Measurements from ENCODE around the gene DMPK. TPM values are rescaled to one million over a fixed set of nuclear protein-coding genes. Genes with fewer than 3 reads are reported as not detected.
A peak's percentile ranks its signal among the peaks of the same experiment; 100 is the strongest.
"Not testable (repeated sequence)": the region's sequence is repeated elsewhere in the genome, so short reads cannot be mapped to it uniquely, and the experiment has no call there.

The DMPK gene
- total RNA-seq, 6 experiments from 2014 or later = 85.5 to 144 (median 102) TPM

GRCh38 chr19:45730368-45731288, 51.7 kb downstream of the DMPK start, which contains the start of gene FBXO46:
Gene FBXO46 (minus strand): TSS chr19:45730896. CDS start chr19:45713495, 17,401 bp downstream.
- Mint-ChIP-seq H3K9me3 (no peaks in the 10 kb centered on the region), H3K27ac (peak within 1 kb of the TSS; percentile 70), H3K4me1 (ENCODE audit: low read depth) (peaks cover 16% of the 10 kb centered on the region), H3K36me3 (ENCODE audit: low read depth) (peaks cover 6% of the 10 kb centered on the region; the same call in 1 of the 2 replicates), H3K4me3 (peak within 1 kb of the TSS; percentile 97), H3K27me3 (ENCODE audit: insufficient read depth) (peaks cover 2% of the 10 kb centered on the region; the same call in 1 of the 2 replicates)
- peak; percentile 22 for TF ChIP-seq CTCF (IDR thresholded peaks at IDR 0.05)
- DNase-seq = peak; percentile 98

GRCh38 chr19:45729800-45730290, 52.4 kb downstream of the DMPK start:
- TF ChIP-seq CTCF (IDR thresholded peaks at IDR 0.05) = no peak
- peak overlapping the region; percentile 70 for H3K27ac Mint-ChIP-seq
- peak overlapping the region; percentile 97 for H3K4me3 Mint-ChIP-seq
- H3K4me1 Mint-ChIP-seq (ENCODE audit: low read depth) = peaks cover 16% of the 10 kb centered on the region
- peaks cover 6% of the 10 kb centered on the region; the same call in 1 of the 2 replicates for H3K36me3 Mint-ChIP-seq (ENCODE audit: low read depth)
- DNase-seq = no peak
- H3K27me3 Mint-ChIP-seq (ENCODE audit: insufficient read depth) = peaks cover 2% of the 10 kb centered on the region; the same call in 1 of the 2 replicates
- H3K9me3 Mint-ChIP-seq = no peaks in the 10 kb centered on the region

- not testable (repeated sequence) for H3K4me3 Mint-ChIP-seq
- peaks cover 24% of the 10 kb centered on the region for H3K4me1 Mint-ChIP-seq (ENCODE audit: low read depth)
Observed at GRCh38 chr19:45728683-45729082, 53.6 kb downstream of the DMPK start.

GRCh38 chr19:45720065-45720464, 62.2 kb downstream of the DMPK start:
- not testable (repeated sequence) for H3K4me3 Mint-ChIP-seq; H3K27me3 Mint-ChIP-seq (ENCODE audit: insufficient read depth); DNase-seq; H3K9me3 Mint-ChIP-seq; H3K27ac Mint-ChIP-seq
- Mint-ChIP-seq H3K4me1 (ENCODE audit: low read depth) (peaks cover 58% of the 10 kb centered on the region), H3K36me3 (ENCODE audit: low read depth) (peaks cover 15% of the 10 kb centered on the region)

More at GRCh38 chr19:45728683-45729082, 53.6 kb downstream of the DMPK start:
- H3K36me3 Mint-ChIP-seq (ENCODE audit: low read depth); H3K27ac Mint-ChIP-seq; DNase-seq; H3K9me3 Mint-ChIP-seq; H3K27me3 Mint-ChIP-seq (ENCODE audit: insufficient read depth): not testable (repeated sequence)

Other genes with a start within 250 kb of the DMPK start
- 10 to 100 TPM; 13.3 to 15.5 (median 14.3) TPM for gene OPA3, start 197.7 kb downstream of the DMPK start, total RNA-seq (2021; fragmentation: NEBNext Ultra II Directional; extraction: Animal tissue kit (Norgen Biotek cat#: 25700))
- 10 to 100 TPM in 4 of 6 experiments, 1 to 10 TPM in 2; 3.7 to 16.8 (median 13.3) TPM for gene GPR4, start 180.3 kb downstream of the DMPK start, total RNA-seq (2021; fragmentation: NEBNext Ultra II Directional; extraction: Animal tissue kit (Norgen Biotek cat#: 25700))
- gene EML2, start 143.1 kb downstream of the DMPK start, total RNA-seq (2021; fragmentation: NEBNext Ultra II Directional; extraction: Animal tissue kit (Norgen Biotek cat#: 25700)) = 10 to 100 TPM; 57.8 to 71.2 (median 64.7) TPM
- gene GIPR, start 114.3 kb downstream of the DMPK start, total RNA-seq (2021; fragmentation: NEBNext Ultra II Directional; extraction: Animal tissue kit (Norgen Biotek cat#: 25700)) = 1 to 10 TPM in 1 of 6 experiments, under 1 TPM in 5; 0.31 to 1.1 (median 0.68) TPM
- gene SNRPD2, start 90.5 kb downstream of the DMPK start, total RNA-seq (2021; fragmentation: NEBNext Ultra II Directional; extraction: Animal tissue kit (Norgen Biotek cat#: 25700)) = 100 to 1,000 TPM; 470 to 573 (median 517) TPM
- gene QPCTL, start 89.8 kb downstream of the DMPK start, total RNA-seq (2021; fragmentation: NEBNext Ultra II Directional; extraction: Animal tissue kit (Norgen Biotek cat#: 25700)) = 10 to 100 TPM; 17.6 to 31.5 (median 19.9) TPM
- gene FBXO46, start 51.6 kb downstream of the DMPK start, total RNA-seq (2021; fragmentation: NEBNext Ultra II Directional; extraction: Animal tissue kit (Norgen Biotek cat#: 25700)) = 10 to 100 TPM in 4 of 6 experiments, 1 to 10 TPM in 2; 8.4 to 14.5 (median 11.0) TPM
- gene MEIOSIN, start 49.1 kb downstream of the DMPK start, total RNA-seq (2021; fragmentation: NEBNext Ultra II Directional; extraction: Animal tissue kit (Norgen Biotek cat#: 25700)) = not detected
- gene SIX5, start 13.2 kb downstream of the DMPK start, total RNA-seq (2021; fragmentation: NEBNext Ultra II Directional; extraction: Animal tissue kit (Norgen Biotek cat#: 25700)) = 10 to 100 TPM; 14.0 to 15.1 (median 14.4) TPM
- gene DMWD, start 10.4 kb upstream of the DMPK start, total RNA-seq (2021; fragmentation: NEBNext Ultra II Directional; extraction: Animal tissue kit (Norgen Biotek cat#: 25700)) = 10 to 100 TPM; 53.4 to 63.2 (median 55.3) TPM
- gene RSPH6A, start 32.8 kb upstream of the DMPK start, total RNA-seq (2021; fragmentation: NEBNext Ultra II Directional; extraction: Animal tissue kit (Norgen Biotek cat#: 25700)) = under 1 TPM in 1 of 6 experiments, not detected in 5; 0.07 TPM
- 10 to 100 TPM; 59.6 to 74.8 (median 66.0) TPM for gene SYMPK, start 80.7 kb upstream of the DMPK start, total RNA-seq (2021; fragmentation: NEBNext Ultra II Directional; extraction: Animal tissue kit (Norgen Biotek cat#: 25700))
- gene FOXA3, start 81.8 kb upstream of the DMPK start, total RNA-seq (2021; fragmentation: NEBNext Ultra II Directional; extraction: Animal tissue kit (Norgen Biotek cat#: 25700)) = not detected
- gene IRF2BP1, start 103.7 kb upstream of the DMPK start, total RNA-seq (2021; fragmentation: NEBNext Ultra II Directional; extraction: Animal tissue kit (Norgen Biotek cat#: 25700)) = 10 to 100 TPM; 19.3 to 25.0 (median 21.8) TPM
- gene MYPOP, start 120.1 kb upstream of the DMPK start, total RNA-seq (2021; fragmentation: NEBNext Ultra II Directional; extraction: Animal tissue kit (Norgen Biotek cat#: 25700)) = 10 to 100 TPM; 10.2 to 11.2 (median 10.5) TPM
- not detected for gene NANOS2, start 132.3 kb upstream of the DMPK start, total RNA-seq (2021; fragmentation: NEBNext Ultra II Directional; extraction: Animal tissue kit (Norgen Biotek cat#: 25700))
- under 1 TPM in 4 of 6 experiments, not detected in 2; 0.03 to 0.14 (median 0.10) TPM for gene NOVA2, start 191.4 kb upstream of the DMPK start, total RNA-seq (2021; fragmentation: NEBNext Ultra II Directional; extraction: Animal tissue kit (Norgen Biotek cat#: 25700))
- 10 to 100 TPM in 3 of 6 experiments, 1 to 10 TPM in 3; 8.6 to 13.1 (median 11.0) TPM for gene CCDC61, start 213.0 kb upstream of the DMPK start, total RNA-seq (2021; fragmentation: NEBNext Ultra II Directional; extraction: Animal tissue kit (Norgen Biotek cat#: 25700))
- gene PGLYRP1, start 240.6 kb upstream of the DMPK start, total RNA-seq (2021; fragmentation: NEBNext Ultra II Directional; extraction: Animal tissue kit (Norgen Biotek cat#: 25700)) = not detected

Data from HFFc6 (cell line).